Gastrocnemius medialis (tissue), 4 donors: ENCODE results near the gene PRKACG. TPM values are rescaled to one million over a fixed set of nuclear protein-coding genes. Genes with fewer than 3 reads are reported as not detected.
"Not testable (repeated sequence)": the region's sequence is repeated elsewhere in the genome, so short reads cannot be mapped to it uniquely, and the experiment has no call there.

ENCODE experiments used
- ATAC-seq, 2 donors: fragments of 150-250 bp; one replicate each; pipeline ENCODE4 v1.9.1; 2016
- DNase-seq, 2 donors: peaks; one replicate each; pipeline ENCODE4 v3.0.0-alpha.2; 2019
- H3K27ac ChIP-seq, 4 donors: fragments of 200-600 bp; sonication (generic); 1 replicate in 1 of 4; 2 replicates in 3 of 4; pipeline ENCODE4 v1.5.1; 2016 to 2018; ENCODE audit warnings: mild to moderate bottlenecking in 2 of 4, moderate library complexity in 1 of 4
- H3K27me3 ChIP-seq, 3 donors: fragments of 200-600 bp; sonication (generic) in 2 of 3; 1 replicate in 1 of 3; 2 replicates in 2 of 3; pipeline versions ENCODE4 v1.5.1 to v1.6.0; 2016 to 2019; ENCODE audit warnings: mild to moderate bottlenecking in 1 of 3, moderate library complexity in 1 of 3
- H3K36me3 ChIP-seq, 2 donors: fragments of 200-600 bp; sonication (generic) in 1 of 2; one replicate each; pipeline ENCODE4 v1.5.1; 2017 to 2018
- H3K4me1 ChIP-seq, 2 donors: fragments of 200-600 bp; sonication (generic) in 1 of 2; one replicate each; pipeline ENCODE4 v1.5.1; 2016 to 2017; ENCODE audit warnings: mild to moderate bottlenecking in 2 of 2
- H3K4me3 ChIP-seq, 4 donors: fragments of 200-600 bp; sonication (generic) in 3 of 4; 1 replicate in 1 of 4; 2 replicates in 3 of 4; pipeline ENCODE4 v1.5.1; 2016 to 2019; ENCODE audit warnings: mild to moderate bottlenecking in 2 of 4
- H3K9me3 ChIP-seq, 3 donors: fragments of 200-600 bp; sonication (generic) in 2 of 3; 1 replicate in 1 of 3; 2 replicates in 2 of 3; pipeline ENCODE4 v1.5.1; 2016 to 2019
- CTCF ChIP-seq, 5 experiments: fragments of 450-650 bp in 3 of 5; fragments of 200-600 bp in 2 of 5; sonication (generic) in 2 of 5; IDR thresholded peaks in 4 of 5; conservative IDR thresholded peaks in 1 of 5; 1 replicate in 4 of 5; 2 replicates in 1 of 5; pipeline ENCODE4 v1.5.1; 2016 to 2019; ENCODE audit warnings: antibody characterized with exemption in 5 of 5, mild to moderate bottlenecking in 3 of 5, moderate library complexity in 3 of 5
- POLR2A ChIP-seq, 2 donors: fragments of 450-650 bp; IDR thresholded peaks; one replicate each; pipeline ENCODE4 v1.6.1; 2017; ENCODE audit warnings: antibody characterized with exemption in 2 of 2, mild to moderate bottlenecking in 2 of 2, moderate library complexity in 2 of 2
- in situ Hi-C, 4 donors: fragments of 200-750 bp; cut with MboI; loops; one replicate each; pipeline versions ENCODE4 v1.15.0 to v1.8.0; 2017; ENCODE audit warnings: low sequenced_read_pairs in 4 of 4
- intact Hi-C: fragments of 100-400 bp; cut with DNase I; formaldehyde crosslinking; loops from one replicate; pipeline ENCODE4 v1.15.1; 2023; ENCODE audit warnings: low total_unique reads
- total RNA-seq, 4 donors: library from RNA; depleted of rRNA; stranded (reverse); fragments of >200 nt; gene quantifications; one replicate each; pipeline versions ENCODE4 v1.1.0 to v1.2.3, GENCODE V29; 2016

The PRKACG gene
- total RNA-seq, 4 donors from 2014 or later = not detected

GRCh38 chr9:68991457-68991856 is 22.5 kb downstream of the PRKACG start:
- TF ChIP-seq POLR2A (IDR thresholded peaks at IDR 0.05) (no peak), CTCF (IDR thresholded peaks at IDR 0.05 in 4 of 5, conservative IDR thresholded peaks at IDR 0.05 in 1 of 5) (no peak)
- Histone ChIP-seq H3K36me3 (no peaks in the 10 kb centered on the region), H3K4me3 (no peak overlapping the region), H3K27me3 (no peaks in the 10 kb centered on the region), H3K4me1 (no peaks in the 10 kb centered on the region), H3K9me3 (no peaks in the 10 kb centered on the region), H3K27ac (no peak overlapping the region)
- in situ Hi-C loops = loop anchor here in 1 of 4 donors (10.0 kb wide), 1 partner anchor 417 kb away; no protein-coding TSS in a partner anchor
- DNase-seq (no peak), ATAC-seq (no peak)
- intact Hi-C loops = no loop called here

DNA sequence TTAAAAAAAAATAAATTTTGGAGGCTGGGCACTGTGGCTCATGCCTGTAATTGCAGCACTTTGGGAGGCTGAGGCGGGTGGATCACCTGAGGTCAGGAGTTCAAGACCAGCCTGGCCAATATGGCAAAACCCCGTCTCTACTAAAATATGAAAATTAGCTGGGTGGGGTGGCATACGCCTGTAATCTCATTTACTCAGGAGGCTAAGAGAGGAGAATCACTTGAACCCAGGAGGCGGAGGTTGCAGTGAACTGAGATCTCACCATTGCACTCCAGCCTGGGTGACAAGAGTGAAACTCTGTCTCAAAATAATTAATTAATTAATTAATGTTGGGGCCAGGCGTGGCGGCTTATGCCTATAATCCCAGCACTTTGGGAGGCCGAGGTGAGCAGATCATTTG is 27.0 kb downstream of the PRKACG start:
- in situ Hi-C loops, ATAC-seq, H3K27ac ChIP-seq, H3K4me3 ChIP-seq, intact Hi-C loops, H3K36me3 ChIP-seq, H3K27me3 ChIP-seq, DNase-seq, H3K9me3 ChIP-seq: not testable (repeated sequence)
- peaks cover 15 to 17% of the 10 kb centered on the region in 2 donors for H3K4me1 ChIP-seq

DNA sequence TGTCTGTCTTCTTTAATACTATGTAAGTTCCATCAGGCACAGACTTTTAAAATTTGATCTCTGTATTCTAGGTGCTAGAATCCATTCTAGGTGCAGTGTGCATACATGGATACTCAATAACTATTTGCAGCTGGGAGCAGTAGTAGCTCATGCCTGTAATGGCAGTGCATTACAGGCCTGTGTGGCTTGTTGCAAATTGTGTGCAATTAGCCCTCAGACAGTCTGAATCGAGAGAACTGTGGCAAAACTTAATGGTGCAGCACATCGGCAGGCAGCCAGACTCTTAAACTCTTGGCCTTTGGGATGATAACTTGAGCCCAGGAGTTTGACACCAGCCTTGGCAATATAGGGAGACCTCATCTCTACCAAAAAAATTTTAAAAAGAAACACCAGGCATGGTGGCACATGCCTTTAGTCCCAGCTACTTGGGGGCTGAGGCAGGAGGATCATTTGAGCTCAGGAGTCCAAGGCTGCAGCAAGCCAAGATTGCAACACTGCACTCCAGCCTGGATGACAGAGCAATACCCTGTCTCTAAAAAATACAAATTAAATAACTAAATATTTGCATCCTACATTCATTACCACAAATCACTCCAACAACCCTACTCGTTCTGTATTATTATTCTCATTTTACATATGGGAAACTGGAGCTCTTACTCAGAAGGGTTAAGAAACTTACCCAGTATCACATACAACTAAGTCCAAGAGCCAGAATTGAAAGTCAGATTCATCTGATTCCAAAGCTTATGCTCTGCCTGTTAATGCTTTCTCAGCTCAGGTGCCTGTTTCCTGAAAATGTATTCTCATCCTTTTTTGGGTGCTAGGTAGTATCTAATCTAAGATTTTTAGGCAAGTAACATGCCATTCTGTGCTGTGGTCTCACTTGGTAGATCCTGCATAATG is 30.1 kb downstream of the PRKACG start:
- DNase-seq (no peak), ATAC-seq (no peak)
- Histone ChIP-seq H3K36me3 (no peaks in the 10 kb centered on the region), H3K9me3 (no peaks in the 10 kb centered on the region), H3K4me1 (peaks cover 34 to 36% of the 10 kb centered on the region in 2 donors), H3K27ac (no peak overlapping the region), H3K4me3 (no peak overlapping the region), H3K27me3 (no peaks in the 10 kb centered on the region)
- no peak for TF ChIP-seq CTCF (IDR thresholded peaks at IDR 0.05 in 4 of 5, conservative IDR thresholded peaks at IDR 0.05 in 1 of 5)
- no peak for TF ChIP-seq POLR2A (IDR thresholded peaks at IDR 0.05)
- intact Hi-C loops = no loop called here
- in situ Hi-C loops = no loop called here

GRCh38 chr9:68983008-68983411 is 30.9 kb downstream of the PRKACG start:
- DNase-seq (no peak), ATAC-seq (no peak)
- H3K27me3 ChIP-seq = no peaks in the 10 kb centered on the region
- TF ChIP-seq CTCF (IDR thresholded peaks at IDR 0.05 in 4 of 5, conservative IDR thresholded peaks at IDR 0.05 in 1 of 5) = no peak
- TF ChIP-seq POLR2A (IDR thresholded peaks at IDR 0.05) = no peak
- H3K27ac ChIP-seq = no peak overlapping the region
- H3K36me3 ChIP-seq = no peaks in the 10 kb centered on the region
- H3K4me1 ChIP-seq = peaks cover 34 to 36% of the 10 kb centered on the region in 2 donors
- intact Hi-C loops (no loop called here), in situ Hi-C loops (no loop called here)
- H3K9me3 ChIP-seq = no peaks in the 10 kb centered on the region
- H3K4me3 ChIP-seq = no peak overlapping the region

DNA sequence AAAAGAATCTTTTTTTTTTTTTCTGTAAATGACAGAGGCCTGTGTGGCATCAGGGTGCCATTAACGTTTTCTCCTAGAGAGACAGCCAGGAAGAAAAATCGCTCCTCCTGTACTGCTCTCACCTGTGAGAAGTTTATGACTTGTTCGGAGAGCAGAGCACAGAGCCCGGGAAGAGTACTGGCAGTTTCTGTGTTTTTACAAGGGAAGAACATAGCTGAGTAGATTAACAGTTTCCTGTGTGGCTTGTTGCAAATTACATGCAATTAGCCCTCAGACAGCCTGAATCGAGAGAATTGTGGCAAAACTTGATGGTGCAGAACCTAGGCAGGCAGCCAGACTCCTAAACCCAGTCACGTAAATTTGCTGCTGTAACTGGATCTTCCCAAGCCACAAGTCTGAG is 32.1 kb downstream of the PRKACG start:
- peaks cover 34 to 36% of the 10 kb centered on the region in 2 donors for H3K4me1 ChIP-seq
- in situ Hi-C loops (no loop called here), intact Hi-C loops (no loop called here)
- H3K9me3 ChIP-seq = no peaks in the 10 kb centered on the region
- no peak overlapping the region for H3K4me3 ChIP-seq
- peak overlapping the region in 2 of 4 donors; percentile 43 to 65 for H3K27ac ChIP-seq
- TF ChIP-seq POLR2A (IDR thresholded peaks at IDR 0.05) (no peak), CTCF (IDR thresholded peaks at IDR 0.05 in 4 of 5, conservative IDR thresholded peaks at IDR 0.05 in 1 of 5) (no peak)
- H3K27me3 ChIP-seq = no peaks in the 10 kb centered on the region
- no peaks in the 10 kb centered on the region for H3K36me3 ChIP-seq
- DNase-seq (no peak), ATAC-seq (no peak)
